Right lobe of liver (tissue), 6 donors: ENCODE data around the gene B9D1. TPM values are rescaled to one million over a fixed set of nuclear protein-coding genes. Genes with fewer than 3 reads are reported as not detected.

Experiments used
- ATAC-seq, 4 donors: fragments of 200-7000 bp; cut with Tn5 transposase; one replicate each; pipeline ENCODE4 v1.9.1; 2020; ENCODE audit warnings: mild to moderate bottlenecking in 4 of 4, moderate library complexity in 4 of 4
- DNase-seq, 3 donors: peaks; one replicate each; pipeline ENCODE4 v3.0.0-alpha.2; 2020
- H3K27ac ChIP-seq, 3 donors: fragments of 200-600 bp; one replicate each; pipeline ENCODE4 v1.8.0; 2022
- H3K27me3 ChIP-seq, 2 donors: fragments of 200-600 bp; one replicate each; pipeline ENCODE4 v1.8.0; 2022
- H3K36me3 ChIP-seq, 4 donors: fragments of 200-600 bp; sonication (generic) in 1 of 4; one replicate each; pipeline versions ENCODE4 v1.5.1 to v1.8.0; 2017 to 2022; ENCODE audit warnings: control low read depth in 1 of 4
- H3K4me1 ChIP-seq, 4 donors: fragments of 200-600 bp; sonication (generic) in 1 of 4; one replicate each; pipeline versions ENCODE4 v1.5.1 to v1.8.0; 2017 to 2022; ENCODE audit warnings: control low read depth in 1 of 4
- H3K4me3 ChIP-seq, 3 donors: fragments of 200-600 bp; one replicate each; pipeline ENCODE4 v1.8.0; 2022
- H3K9me3 ChIP-seq, 4 donors: fragments of 200-600 bp; sonication (generic) in 1 of 4; one replicate each; pipeline versions ENCODE4 v1.5.1 to v1.8.0; 2017 to 2022; ENCODE audit warnings: control low read depth in 1 of 4
- POLR2A ChIP-seq: fragments of 450-650 bp; IDR thresholded peaks from one replicate; pipeline ENCODE4 v1.6.1; 2017; ENCODE audit warnings: antibody characterized with exemption, mild to moderate bottlenecking
- WGBS: methylation state at CpG from one replicate; pipeline ENCODE4 v1.1.6; 2018; ENCODE audit warnings: low coverage, low lambda C conversion rate; ENCODE audit not compliant: insufficient coverage; ENCODE audit errors: missing lambda C conversion rate; 5-methylcytosine and 5-hydroxymethylcytosine counted together
- intact Hi-C, 2 donors: fragments of 100-400 bp; cut with DNase I; formaldehyde crosslinking; loops; one replicate each; pipeline versions ENCODE4 v1.11.2 to v1.14.1; 2022
- total RNA-seq, 6 experiments: library from RNA; depleted of rRNA in 2 of 6; stranded (reverse); fragments of >200 nt in 2 of 6; fragmentation: NEBNext Ultra II Directional in 3 of 6; extraction: Animal tissue kit (Norgen Biotek cat#: 25700) in 3 of 6; gene quantifications; one replicate each; pipeline versions ENCODE4 v1.1.0 to v1.2.4, GENCODE V29; 2016 to 2023
- TF ChIP-seq, protein P1 (sequence below), 4 donors: fragments of 200-600 bp in 3 of 4; fragments of 450-650 bp in 1 of 4; IDR thresholded peaks; one replicate each; pipeline versions ENCODE4 v1.5.1 to v1.8.0; 2016 to 2022; ENCODE audit warnings: antibody characterized with exemption in 4 of 4, mild to moderate bottlenecking in 2 of 4
- donor health status: DM: no; HTN: yes; CAD: no.
- donor health status: DM: no; HTN: no; CAD: no.
- donor health status: DM: no; HTN: no; CAD: no.
- donor health status: DM: no; HTN: yes; CAD: no.
- donor health status: DM: no; HTN: yes; CAD: no.

B9D1 gene
- total RNA-seq, 6 experiments from 2014 or later = 2.3 to 27.9 (median 5.7) TPM

DNA sequence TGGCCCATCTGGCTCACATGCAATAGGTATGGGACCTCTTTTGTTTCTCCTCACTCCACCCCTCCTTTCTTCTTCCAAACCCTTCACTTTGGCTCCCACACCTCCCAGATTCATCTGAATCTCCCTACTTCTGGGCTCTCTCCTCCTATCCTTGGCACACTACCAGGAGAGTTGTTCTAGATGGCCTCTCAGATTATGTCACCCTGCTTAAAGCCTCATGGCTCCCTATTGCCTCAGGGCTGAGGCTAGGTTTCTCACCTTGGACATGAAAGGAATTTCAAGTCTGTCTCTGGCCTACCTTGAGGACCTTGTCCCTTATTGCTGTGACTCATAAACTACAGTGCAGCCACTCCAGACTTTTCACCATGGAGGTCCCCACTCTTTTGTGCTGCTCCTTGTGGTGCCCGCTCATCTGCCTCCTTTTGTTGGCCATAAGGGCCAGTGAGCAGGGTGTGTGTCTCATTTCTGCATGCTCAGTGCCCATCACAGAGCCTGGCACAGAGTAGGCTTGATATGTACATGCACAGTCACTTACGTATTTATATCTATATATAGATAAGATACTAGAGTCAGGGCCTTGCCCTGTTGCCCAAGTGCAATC lies 25.5 kb upstream of the B9D1 start:
- ATAC-seq (no peak), DNase-seq (peak in 2 of 3 donors; percentile 6 to 20)
- Histone ChIP-seq H3K4me3 (no peak overlapping the region), H3K9me3 (no peaks in the 10 kb centered on the region), H3K36me3 (peaks cover 0 to 7% (median 0%) of the 10 kb centered on the region in 4 donors), H3K27ac (peak overlapping the region in 1 of 3 donors; percentile 15), H3K4me1 (peaks cover 0 to 7% (median 0%) of the 10 kb centered on the region in 4 donors), H3K27me3 (no peaks in the 10 kb centered on the region)
- TF ChIP-seq, protein P1, sequence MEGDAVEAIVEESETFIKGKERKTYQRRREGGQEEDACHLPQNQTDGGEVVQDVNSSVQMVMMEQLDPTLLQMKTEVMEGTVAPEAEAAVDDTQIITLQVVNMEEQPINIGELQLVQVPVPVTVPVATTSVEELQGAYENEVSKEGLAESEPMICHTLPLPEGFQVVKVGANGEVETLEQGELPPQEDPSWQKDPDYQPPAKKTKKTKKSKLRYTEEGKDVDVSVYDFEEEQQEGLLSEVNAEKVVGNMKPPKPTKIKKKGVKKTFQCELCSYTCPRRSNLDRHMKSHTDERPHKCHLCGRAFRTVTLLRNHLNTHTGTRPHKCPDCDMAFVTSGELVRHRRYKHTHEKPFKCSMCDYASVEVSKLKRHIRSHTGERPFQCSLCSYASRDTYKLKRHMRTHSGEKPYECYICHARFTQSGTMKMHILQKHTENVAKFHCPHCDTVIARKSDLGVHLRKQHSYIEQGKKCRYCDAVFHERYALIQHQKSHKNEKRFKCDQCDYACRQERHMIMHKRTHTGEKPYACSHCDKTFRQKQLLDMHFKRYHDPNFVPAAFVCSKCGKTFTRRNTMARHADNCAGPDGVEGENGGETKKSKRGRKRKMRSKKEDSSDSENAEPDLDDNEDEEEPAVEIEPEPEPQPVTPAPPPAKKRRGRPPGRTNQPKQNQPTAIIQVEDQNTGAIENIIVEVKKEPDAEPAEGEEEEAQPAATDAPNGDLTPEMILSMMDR (IDR thresholded peaks at IDR 0.05) = no peak
- TF ChIP-seq POLR2A = no peak
- intact Hi-C loops = no loop called here
- 60% methylated on average over 2 of the region's 2 CpGs for WGBS

DNA sequence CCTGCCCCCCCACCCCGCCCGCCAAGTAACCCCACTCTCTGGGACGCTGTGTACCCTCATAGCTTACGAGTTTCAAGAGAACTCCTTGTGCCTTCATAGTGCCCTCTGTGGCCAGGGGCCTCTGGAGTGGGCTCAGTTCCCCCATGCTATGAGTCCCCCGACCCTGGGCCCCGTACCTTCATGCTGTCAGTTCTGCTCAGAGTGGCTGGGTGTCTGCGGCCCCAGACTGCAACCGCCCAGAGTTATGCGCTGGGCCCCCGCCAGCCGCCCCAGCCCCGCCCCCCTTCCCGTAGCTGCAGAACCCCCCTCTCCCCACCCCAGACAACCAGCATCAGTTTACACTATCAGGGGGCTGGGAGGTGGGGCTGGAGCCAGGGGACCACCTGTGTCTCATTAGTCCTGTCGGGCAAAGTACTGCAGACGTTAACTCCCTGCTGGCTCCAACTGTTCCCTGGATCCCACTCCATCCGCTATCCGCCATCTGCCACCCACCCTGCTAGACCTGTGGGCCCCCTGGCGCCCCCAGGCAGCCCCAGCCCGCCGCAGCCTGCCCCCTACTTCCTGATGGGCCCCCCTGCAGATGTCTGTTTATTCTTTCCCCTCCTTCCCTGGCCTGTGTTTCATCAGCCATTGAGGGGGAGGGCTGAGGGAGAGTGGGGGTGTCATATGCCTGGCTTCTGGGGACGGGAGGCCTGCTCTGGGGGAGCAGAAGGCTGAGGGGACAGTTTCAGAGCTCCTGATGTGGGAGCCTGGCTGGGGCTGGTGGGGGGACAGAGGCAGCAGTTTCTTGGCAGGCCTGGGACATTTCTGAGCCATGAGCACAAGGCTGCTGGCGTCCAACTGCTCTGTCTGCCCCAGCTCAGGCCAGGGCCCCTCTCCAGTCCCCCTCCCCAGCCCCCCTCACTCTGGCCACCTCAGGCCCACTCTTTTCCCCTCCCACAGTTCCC lies 24.7 kb upstream of the B9D1 start, which contains the start of gene MFAP4:
MFAP4 (minus strand) TSS at position 217 of the 947 bp plus-strand sequence; CDS start at position 182, 35 bp downstream.
- Histone ChIP-seq H3K36me3 (peaks cover 0 to 10% (median 0%) of the 10 kb centered on the region in 4 donors), H3K9me3 (no peaks in the 10 kb centered on the region), H3K4me1 (peaks cover 0 to 7% (median 0%) of the 10 kb centered on the region in 4 donors), H3K4me3 (no peak within 1 kb of the TSS), H3K27me3 (no peaks in the 10 kb centered on the region), H3K27ac (peak within 1 kb of the TSS in 1 of 3 donors; percentile 15)
- 29% methylated on average over 12 of the region's 22 CpGs for WGBS
- peak in 2 of 3 donors; percentile 23 to 46 for DNase-seq
- intact Hi-C loops = no loop called here
- TF ChIP-seq, protein P1 (IDR thresholded peaks at IDR 0.05) = no peak
- no peak for TF ChIP-seq POLR2A
- ATAC-seq = peak; percentile 20 to 30 (median 24)

DNA sequence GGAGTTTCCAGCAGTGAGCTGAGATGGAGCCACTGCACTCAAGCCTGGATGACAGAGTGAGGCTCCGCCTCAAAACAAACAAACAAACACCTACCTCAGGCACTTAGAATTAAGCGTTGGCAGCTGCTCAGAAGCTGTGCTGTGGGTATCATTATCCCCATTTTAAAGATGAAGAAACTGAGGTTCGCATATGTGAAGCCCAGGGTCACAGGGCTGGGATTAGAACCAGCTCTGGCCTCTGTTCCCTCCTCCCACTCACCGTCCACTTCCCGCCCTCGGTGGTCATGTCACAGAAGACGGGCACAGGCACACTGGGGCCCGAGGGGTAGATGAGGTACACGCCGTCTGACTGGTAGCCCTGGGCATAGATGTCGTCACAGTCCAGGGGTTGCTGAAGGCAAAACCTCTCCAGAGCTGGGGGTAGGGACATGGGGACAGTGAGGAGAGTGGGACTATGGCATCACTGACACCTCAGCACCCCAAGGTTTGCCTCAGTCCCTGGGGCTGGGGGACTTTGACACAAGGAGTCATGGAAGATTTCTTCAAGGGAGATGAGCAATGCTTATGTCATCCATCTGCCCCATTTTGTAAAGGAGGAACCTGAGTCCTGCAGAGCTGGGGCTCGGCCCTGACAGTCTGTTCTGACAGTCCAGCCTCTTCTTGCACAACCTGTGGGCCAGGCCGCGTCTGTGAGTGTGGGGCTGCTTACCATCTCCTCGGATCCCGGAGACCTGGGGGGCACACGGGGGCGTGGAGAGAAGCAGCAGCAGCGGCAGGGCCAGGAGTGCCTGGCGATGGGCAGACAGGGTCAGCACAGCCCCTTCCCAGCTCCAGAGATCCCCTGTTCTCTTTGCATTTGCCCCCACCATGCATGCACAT lies 23.8 kb upstream of the B9D1 start:
- WGBS = 67% methylated on average over 2 of the region's 20 CpGs
- Histone ChIP-seq H3K9me3 (no peaks in the 10 kb centered on the region), H3K27me3 (no peaks in the 10 kb centered on the region), H3K4me1 (peaks cover 0 to 7% (median 0%) of the 10 kb centered on the region in 4 donors), H3K4me3 (no peak overlapping the region), H3K36me3 (peaks cover 0 to 10% (median 2%) of the 10 kb centered on the region in 4 donors), H3K27ac (peak overlapping the region in 1 of 3 donors; percentile 4)
- TF ChIP-seq POLR2A = no peak
- TF ChIP-seq, protein P1 (IDR thresholded peaks at IDR 0.05) = no peak
- intact Hi-C loops = no loop called here
- DNase-seq (peak in 2 of 3 donors; percentile 53 to 62), ATAC-seq (peak; percentile 40 to 72 (median 59))

DNA sequence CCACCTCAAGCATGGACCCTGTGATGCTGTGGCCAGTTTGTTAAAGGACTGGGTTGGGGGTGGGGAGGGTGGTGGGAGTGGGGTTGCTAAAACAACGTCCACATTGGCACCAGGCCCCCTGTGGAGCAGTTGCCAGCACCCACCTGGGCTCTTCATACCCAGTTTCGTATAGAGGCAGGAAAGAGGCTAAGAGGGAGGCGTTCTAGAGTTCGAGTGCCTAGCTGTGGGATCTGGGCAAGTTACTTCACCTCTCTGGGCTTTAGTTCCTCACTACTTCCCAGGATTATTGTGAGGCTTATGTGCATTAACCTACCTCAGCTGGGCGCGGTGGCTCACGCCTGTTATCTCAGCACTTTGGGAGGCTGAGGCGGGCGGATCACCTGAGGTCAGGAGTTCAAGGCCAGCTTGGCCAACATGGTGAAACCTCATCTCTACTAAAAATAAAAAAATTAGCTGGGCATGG lies 23.0 kb upstream of the B9D1 start:
- TF ChIP-seq POLR2A = no peak
- TF ChIP-seq, protein P1 (IDR thresholded peaks at IDR 0.05) = no peak
- whole genome bisulfite sequencing = 85% methylated on average over 4 of the region's 9 CpGs
- peaks cover 0 to 7% (median 0%) of the 10 kb centered on the region in 4 donors for H3K4me1 ChIP-seq
- H3K9me3 ChIP-seq = no peaks in the 10 kb centered on the region
- H3K27ac ChIP-seq = peak overlapping the region in 1 of 3 donors; percentile 4
- H3K4me3 ChIP-seq = no peak overlapping the region
- intact Hi-C loops = no loop called here
- DNase-seq (peak in 2 of 3 donors; percentile 12 to 41), ATAC-seq (no peak)
- peaks cover 0 to 17% (median 5%) of the 10 kb centered on the region in 4 donors for H3K36me3 ChIP-seq
- no peaks in the 10 kb centered on the region for H3K27me3 ChIP-seq
